K562 (cell line): ENCODE measurements around the gene CLCF1. TPM values are rescaled to one million over a fixed set of nuclear protein-coding genes. Genes with fewer than 3 reads are reported as not detected.

Experiments used
- KDM2B ChIP-seq: fragments of 250-450 bp; sonication (Bioruptor Pico); IDR thresholded peaks from 2 replicates; pipeline ENCODE4 v1.8.0; 2021; ENCODE audit warnings: mild to moderate bottlenecking, moderate library complexity
- SMAD4 ChIP-seq: fragments of 250-450 bp; sonication (Bioruptor Pico); conservative IDR thresholded peaks from 2 replicates; pipeline ENCODE4 v1.8.0; 2021; ENCODE audit warnings: inconsistent platforms, mild to moderate bottlenecking, moderate library complexity
- ZNF830 ChIP-seq: fragments of 250-450 bp; sonication (Bioruptor Pico); IDR thresholded peaks from 2 replicates; pipeline ENCODE4 v1.5.0; 2021; ENCODE audit warnings: mild to moderate bottlenecking
- polyA plus RNA-seq, 8 experiments: library from polyadenylated mRNA; depleted of rRNA in 4 of 8; stranded (reverse) in 5 of 8; unstranded in 3 of 8; fragments of >200 nt; fragmentation: Nextera tagmentation in 2 of 8; fragmentation: Illumina TruSeq in 1 of 8; extraction: Ambion mirVana in 2 of 8; extraction: Trizol in 1 of 8; gene quantifications; 2 replicates each; pipeline versions ENCODE4 v1.2.1 to v1.2.3, GENCODE V29; 2011 to 2014; ENCODE audit warnings: inconsistent platforms in 1 of 8, missing spikeins in 1 of 8
- total RNA-seq, 7 experiments: library from RNA; depleted of rRNA in 6 of 7; stranded (reverse); fragments of >200 nt in 6 of 7; fragmentation: Illumina TruSeq in 2 of 7; extraction: Trizol in 2 of 7; gene quantifications; 2 replicates each; pipeline versions ENCODE4 v1.2.1 to v1.2.3, GENCODE V29; 2011 to 2021; ENCODE audit warnings: low replicate concordance in 1 of 7
- TF ChIP-seq, protein P1 (sequence below): fragments of 250-450 bp; sonication (Bioruptor Pico); IDR thresholded peaks from 2 replicates; pipeline ENCODE4 v1.8.0; 2021; ENCODE audit warnings: moderate library complexity, mild to moderate bottlenecking, inconsistent platforms
- TF ChIP-seq, protein P2 (sequence below): fragments of 250-450 bp; sonication (Bioruptor Pico); IDR thresholded peaks from 2 replicates; pipeline ENCODE4 v1.9.0; 2021; ENCODE audit warnings: mild to moderate bottlenecking, inconsistent platforms
- TF ChIP-seq, protein P3 (sequence below): sonication (generic); formaldehyde crosslinking; IDR thresholded peaks from 2 replicates; pipeline ENCODE4 v1.8.0; 2023; ENCODE audit warnings: mild to moderate bottlenecking, missing genetic modification reagents
- TF ChIP-seq, protein P4 (sequence below), 2 experiments: fragments of 450-650 bp in 1 of 2; sonication (generic) in 1 of 2; formaldehyde crosslinking in 1 of 2; IDR thresholded peaks; 2 replicates each; pipeline versions ENCODE4 v1.7.1 to v1.9.0; 2016 to 2022; ENCODE audit warnings: inconsistent platforms in 1 of 2, mild to moderate bottlenecking in 1 of 2, missing genetic modification reagents in 1 of 2

The CLCF1 gene
- total and polyA plus RNA-seq, 9 of the 15 experiments (the other 6 are each of a cell fraction or from before 2014, with no cell fraction given): 0.49 to 5.8 (median 3.0) TPM

DNA sequence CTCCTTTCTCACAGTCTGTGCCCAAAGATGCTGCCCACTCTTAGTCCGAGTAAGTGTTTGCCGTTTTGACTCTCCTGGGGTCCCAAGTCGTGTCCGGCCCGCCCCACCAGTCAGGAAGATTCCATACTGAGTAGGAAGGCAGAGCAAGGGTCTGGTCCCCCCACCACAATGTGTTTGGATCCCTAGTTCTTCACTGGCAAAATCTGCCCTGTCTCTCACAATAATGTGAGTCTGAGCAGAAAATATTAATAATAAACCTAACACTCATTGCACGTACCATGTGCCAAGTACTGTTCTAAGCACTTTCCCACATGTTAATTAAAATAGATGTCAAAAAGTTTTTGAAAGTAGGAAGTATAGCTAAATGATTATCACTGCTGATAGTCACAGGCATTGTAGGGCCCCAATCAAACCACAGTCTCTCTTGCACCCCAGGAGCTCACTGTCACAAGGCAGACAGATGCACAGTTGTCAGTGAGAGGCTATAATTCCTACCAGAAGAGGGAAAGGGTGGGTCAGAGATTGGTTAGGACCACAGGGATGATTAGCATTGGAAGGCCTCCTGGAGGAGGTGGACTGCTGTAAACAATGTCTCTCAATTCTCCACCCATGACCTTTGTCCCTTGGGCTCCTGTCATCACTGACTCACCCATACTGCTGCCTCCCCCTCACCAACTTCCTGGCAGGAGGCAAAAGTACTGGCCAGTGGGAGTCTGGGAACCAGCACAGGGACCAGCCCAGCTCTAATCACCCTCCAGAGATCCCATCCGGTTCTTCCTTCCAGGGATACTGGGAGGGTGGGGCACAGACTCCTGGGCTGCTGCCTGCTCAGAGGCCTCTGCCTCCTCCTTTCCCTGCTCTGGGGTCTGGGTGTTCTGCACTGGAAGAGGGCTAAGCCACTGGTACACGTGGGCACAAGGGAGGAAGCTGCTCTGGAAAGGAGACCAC is 19.0 kb downstream of the CLCF1 start (continued):
- TF ChIP-seq, protein P1, sequence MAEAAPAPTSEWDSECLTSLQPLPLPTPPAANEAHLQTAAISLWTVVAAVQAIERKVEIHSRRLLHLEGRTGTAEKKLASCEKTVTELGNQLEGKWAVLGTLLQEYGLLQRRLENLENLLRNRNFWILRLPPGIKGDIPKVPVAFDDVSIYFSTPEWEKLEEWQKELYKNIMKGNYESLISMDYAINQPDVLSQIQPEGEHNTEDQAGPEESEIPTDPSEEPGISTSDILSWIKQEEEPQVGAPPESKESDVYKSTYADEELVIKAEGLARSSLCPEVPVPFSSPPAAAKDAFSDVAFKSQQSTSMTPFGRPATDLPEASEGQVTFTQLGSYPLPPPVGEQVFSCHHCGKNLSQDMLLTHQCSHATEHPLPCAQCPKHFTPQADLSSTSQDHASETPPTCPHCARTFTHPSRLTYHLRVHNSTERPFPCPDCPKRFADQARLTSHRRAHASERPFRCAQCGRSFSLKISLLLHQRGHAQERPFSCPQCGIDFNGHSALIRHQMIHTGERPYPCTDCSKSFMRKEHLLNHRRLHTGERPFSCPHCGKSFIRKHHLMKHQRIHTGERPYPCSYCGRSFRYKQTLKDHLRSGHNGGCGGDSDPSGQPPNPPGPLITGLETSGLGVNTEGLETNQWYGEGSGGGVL (CRISPR knock-in tag): no peak
- TF ChIP-seq, protein P2, sequence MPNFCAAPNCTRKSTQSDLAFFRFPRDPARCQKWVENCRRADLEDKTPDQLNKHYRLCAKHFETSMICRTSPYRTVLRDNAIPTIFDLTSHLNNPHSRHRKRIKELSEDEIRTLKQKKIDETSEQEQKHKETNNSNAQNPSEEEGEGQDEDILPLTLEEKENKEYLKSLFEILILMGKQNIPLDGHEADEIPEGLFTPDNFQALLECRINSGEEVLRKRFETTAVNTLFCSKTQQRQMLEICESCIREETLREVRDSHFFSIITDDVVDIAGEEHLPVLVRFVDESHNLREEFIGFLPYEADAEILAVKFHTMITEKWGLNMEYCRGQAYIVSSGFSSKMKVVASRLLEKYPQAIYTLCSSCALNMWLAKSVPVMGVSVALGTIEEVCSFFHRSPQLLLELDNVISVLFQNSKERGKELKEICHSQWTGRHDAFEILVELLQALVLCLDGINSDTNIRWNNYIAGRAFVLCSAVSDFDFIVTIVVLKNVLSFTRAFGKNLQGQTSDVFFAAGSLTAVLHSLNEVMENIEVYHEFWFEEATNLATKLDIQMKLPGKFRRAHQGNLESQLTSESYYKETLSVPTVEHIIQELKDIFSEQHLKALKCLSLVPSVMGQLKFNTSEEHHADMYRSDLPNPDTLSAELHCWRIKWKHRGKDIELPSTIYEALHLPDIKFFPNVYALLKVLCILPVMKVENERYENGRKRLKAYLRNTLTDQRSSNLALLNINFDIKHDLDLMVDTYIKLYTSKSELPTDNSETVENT (CRISPR knock-in tag): no peak
- TF ChIP-seq, protein P3, sequence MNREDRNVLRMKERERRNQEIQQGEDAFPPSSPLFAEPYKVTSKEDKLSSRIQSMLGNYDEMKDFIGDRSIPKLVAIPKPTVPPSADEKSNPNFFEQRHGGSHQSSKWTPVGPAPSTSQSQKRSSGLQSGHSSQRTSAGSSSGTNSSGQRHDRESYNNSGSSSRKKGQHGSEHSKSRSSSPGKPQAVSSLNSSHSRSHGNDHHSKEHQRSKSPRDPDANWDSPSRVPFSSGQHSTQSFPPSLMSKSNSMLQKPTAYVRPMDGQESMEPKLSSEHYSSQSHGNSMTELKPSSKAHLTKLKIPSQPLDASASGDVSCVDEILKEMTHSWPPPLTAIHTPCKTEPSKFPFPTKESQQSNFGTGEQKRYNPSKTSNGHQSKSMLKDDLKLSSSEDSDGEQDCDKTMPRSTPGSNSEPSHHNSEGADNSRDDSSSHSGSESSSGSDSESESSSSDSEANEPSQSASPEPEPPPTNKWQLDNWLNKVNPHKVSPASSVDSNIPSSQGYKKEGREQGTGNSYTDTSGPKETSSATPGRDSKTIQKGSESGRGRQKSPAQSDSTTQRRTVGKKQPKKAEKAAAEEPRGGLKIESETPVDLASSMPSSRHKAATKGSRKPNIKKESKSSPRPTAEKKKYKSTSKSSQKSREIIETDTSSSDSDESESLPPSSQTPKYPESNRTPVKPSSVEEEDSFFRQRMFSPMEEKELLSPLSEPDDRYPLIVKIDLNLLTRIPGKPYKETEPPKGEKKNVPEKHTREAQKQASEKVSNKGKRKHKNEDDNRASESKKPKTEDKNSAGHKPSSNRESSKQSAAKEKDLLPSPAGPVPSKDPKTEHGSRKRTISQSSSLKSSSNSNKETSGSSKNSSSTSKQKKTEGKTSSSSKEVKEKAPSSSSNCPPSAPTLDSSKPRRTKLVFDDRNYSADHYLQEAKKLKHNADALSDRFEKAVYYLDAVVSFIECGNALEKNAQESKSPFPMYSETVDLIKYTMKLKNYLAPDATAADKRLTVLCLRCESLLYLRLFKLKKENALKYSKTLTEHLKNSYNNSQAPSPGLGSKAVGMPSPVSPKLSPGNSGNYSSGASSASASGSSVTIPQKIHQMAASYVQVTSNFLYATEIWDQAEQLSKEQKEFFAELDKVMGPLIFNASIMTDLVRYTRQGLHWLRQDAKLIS: no peak
- TF ChIP-seq, protein P4, sequence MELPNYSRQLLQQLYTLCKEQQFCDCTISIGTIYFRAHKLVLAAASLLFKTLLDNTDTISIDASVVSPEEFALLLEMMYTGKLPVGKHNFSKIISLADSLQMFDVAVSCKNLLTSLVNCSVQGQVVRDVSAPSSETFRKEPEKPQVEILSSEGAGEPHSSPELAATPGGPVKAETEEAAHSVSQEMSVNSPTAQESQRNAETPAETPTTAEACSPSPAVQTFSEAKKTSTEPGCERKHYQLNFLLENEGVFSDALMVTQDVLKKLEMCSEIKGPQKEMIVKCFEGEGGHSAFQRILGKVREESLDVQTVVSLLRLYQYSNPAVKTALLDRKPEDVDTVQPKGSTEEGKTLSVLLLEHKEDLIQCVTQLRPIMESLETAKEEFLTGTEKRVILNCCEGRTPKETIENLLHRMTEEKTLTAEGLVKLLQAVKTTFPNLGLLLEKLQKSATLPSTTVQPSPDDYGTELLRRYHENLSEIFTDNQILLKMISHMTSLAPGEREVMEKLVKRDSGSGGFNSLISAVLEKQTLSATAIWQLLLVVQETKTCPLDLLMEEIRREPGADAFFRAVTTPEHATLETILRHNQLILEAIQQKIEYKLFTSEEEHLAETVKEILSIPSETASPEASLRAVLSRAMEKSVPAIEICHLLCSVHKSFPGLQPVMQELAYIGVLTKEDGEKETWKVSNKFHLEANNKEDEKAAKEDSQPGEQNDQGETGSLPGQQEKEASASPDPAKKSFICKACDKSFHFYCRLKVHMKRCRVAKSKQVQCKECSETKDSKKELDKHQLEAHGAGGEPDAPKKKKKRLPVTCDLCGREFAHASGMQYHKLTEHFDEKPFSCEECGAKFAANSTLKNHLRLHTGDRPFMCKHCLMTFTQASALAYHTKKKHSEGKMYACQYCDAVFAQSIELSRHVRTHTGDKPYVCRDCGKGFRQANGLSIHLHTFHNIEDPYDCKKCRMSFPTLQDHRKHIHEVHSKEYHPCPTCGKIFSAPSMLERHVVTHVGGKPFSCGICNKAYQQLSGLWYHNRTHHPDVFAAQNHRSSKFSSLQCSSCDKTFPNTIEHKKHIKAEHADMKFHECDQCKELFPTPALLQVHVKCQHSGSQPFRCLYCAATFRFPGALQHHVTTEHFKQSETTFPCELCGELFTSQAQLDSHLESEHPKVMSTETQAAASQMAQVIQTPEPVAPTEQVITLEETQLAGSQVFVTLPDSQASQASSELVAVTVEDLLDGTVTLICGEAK (IDR thresholded peaks at IDR 0.05): no peak
- TF ChIP-seq, protein P4 (CRISPR knock-in tag; IDR thresholded peaks at IDR 0.05): no peak
- TF ChIP-seq KDM2B (CRISPR knock-in tag) (no peak), SMAD4 (CRISPR knock-in tag) (peak; percentile 79), ZNF830 (CRISPR knock-in tag) (no peak)
